ENCODE results near the gene KRT83. TPM values are rescaled to one million over a fixed set of nuclear protein-coding genes. Genes with fewer than 3 reads are reported as not detected.

KRT83 gene
- total RNA-seq, 1 experiment from 2014 or later: not detected

- ChIA-PET CTCF (interaction anchor here (0.7 to 0.9 kb wide), 3 partner anchors 16 to 204 kb away, joined by 3 to 9 read pairs (median 4); no protein-coding TSS in a partner anchor), POLR2A (ENCODE audit: unreplicated experiment) (no interaction called here)
- H3K36me3 ChIP-seq (ENCODE audit: low read depth): no peaks in the 10 kb centered on the region
- H3K4me3 ChIP-seq: no peak overlapping the region
- TF ChIP-seq CTCF (conservative IDR thresholded peaks at IDR 0.05) (peak; percentile 41; the same call in 1 of the 2 replicates), EZH2 (IDR thresholded peaks at IDR 0.05; ENCODE audit: low read depth) (no peak)
- H3K4me1 ChIP-seq (replicated peaks; ENCODE audit: insufficient read depth): no peaks in the 10 kb centered on the region
- H3F3A ChIP-seq (ENCODE audit: insufficient read depth, low read depth): no peaks in the 10 kb centered on the region
- no peak overlapping the region for H3K4me2 ChIP-seq
- intact Hi-C loops (cut with micrococcal nuclease; ENCODE audit: unreplicated experiment): no loop called here
- no peak overlapping the region for H2AFZ ChIP-seq
- no peaks in the 10 kb centered on the region for H4K20me1 ChIP-seq (ENCODE audit: insufficient read depth)
- no peak for DNase-seq
- H3K27me3 ChIP-seq (ENCODE audit: insufficient read depth, low read depth): no peaks in the 10 kb centered on the region
- no peak overlapping the region for H3K27ac ChIP-seq
- no TSS peak for BruUV-seq (replicated peaks)
- no peaks in the 10 kb centered on the region for H3K9me3 ChIP-seq (ENCODE audit: insufficient read depth, low read depth)
- no peaks in the 10 kb centered on the region for H3K79me2 ChIP-seq (ENCODE audit: low read depth)
- no peaks in the 10 kb centered on the region for H3K9me2 ChIP-seq (ENCODE audit: insufficient read depth)
These were observed 41.0 kb upstream of the KRT83 start for GRCh38 chr12:52362118-52362726.

GRCh38 chr12:52361553-52361952 is 40.4 kb upstream of the KRT83 start:
- Histone ChIP-seq H3K27ac (no peak overlapping the region), H3K4me1 (replicated peaks; ENCODE audit: insufficient read depth) (no peaks in the 10 kb centered on the region), H4K20me1 (ENCODE audit: insufficient read depth) (no peaks in the 10 kb centered on the region), H3K9me3 (ENCODE audit: insufficient read depth, low read depth) (no peaks in the 10 kb centered on the region), H3K9me2 (ENCODE audit: insufficient read depth) (no peaks in the 10 kb centered on the region), H3K79me2 (ENCODE audit: low read depth) (no peaks in the 10 kb centered on the region), H3K4me2 (no peak overlapping the region), H3F3A (ENCODE audit: insufficient read depth, low read depth) (no peaks in the 10 kb centered on the region), H3K4me3 (no peak overlapping the region), H2AFZ (no peak overlapping the region), H3K36me3 (ENCODE audit: low read depth) (no peaks in the 10 kb centered on the region), H3K27me3 (ENCODE audit: insufficient read depth, low read depth) (no peaks in the 10 kb centered on the region)
- intact Hi-C loops (cut with micrococcal nuclease; ENCODE audit: unreplicated experiment): no loop called here
- POLR2A ChIA-PET (ENCODE audit: unreplicated experiment): no interaction called here
- CTCF ChIA-PET: interaction anchor here (0.6 to 0.9 kb wide), 4 partner anchors 15 to 228 kb away, joined by 3 to 9 read pairs (median 4); no protein-coding TSS in a partner anchor
- DNase-seq: no peak
- no peak for TF ChIP-seq EZH2 (IDR thresholded peaks at IDR 0.05; ENCODE audit: low read depth)
- TF ChIP-seq CTCF (conservative IDR thresholded peaks at IDR 0.05): no peak
- BruUV-seq (replicated peaks): no TSS peak

- H3K27ac ChIP-seq: no peak overlapping the region
- H3K4me1 ChIP-seq (replicated peaks; ENCODE audit: insufficient read depth): no peaks in the 10 kb centered on the region
- intact Hi-C loops (cut with micrococcal nuclease; ENCODE audit: unreplicated experiment): no loop called here
- H3K27me3 ChIP-seq (ENCODE audit: insufficient read depth, low read depth): no peaks in the 10 kb centered on the region
- H3K4me3 ChIP-seq: no peak overlapping the region
- no TSS peak for BruUV-seq (replicated peaks)
- no peak for DNase-seq
- POLR2A ChIA-PET (ENCODE audit: unreplicated experiment): interaction anchor here (0.5 to 0.6 kb wide), 3 partner anchors 53 to 129 kb away, joined by 3 to 7 read pairs (median 4); no protein-coding TSS in a partner anchor
- no peak overlapping the region for H3K4me2 ChIP-seq
- no peaks in the 10 kb centered on the region for H3F3A ChIP-seq (ENCODE audit: insufficient read depth, low read depth)
- CTCF ChIA-PET: interaction anchor here (0.6 kb wide), 2 partner anchors 227 to 534 kb away, joined by 4 read pairs; no protein-coding TSS in a partner anchor
- TF ChIP-seq EZH2 (IDR thresholded peaks at IDR 0.05; ENCODE audit: low read depth): no peak
- no peak for TF ChIP-seq CTCF (conservative IDR thresholded peaks at IDR 0.05)
- H3K9me3 ChIP-seq (ENCODE audit: insufficient read depth, low read depth): no peaks in the 10 kb centered on the region
- H4K20me1 ChIP-seq (ENCODE audit: insufficient read depth): no peaks in the 10 kb centered on the region
- no peaks in the 10 kb centered on the region for H3K9me2 ChIP-seq (ENCODE audit: insufficient read depth)
- no peaks in the 10 kb centered on the region for H3K79me2 ChIP-seq (ENCODE audit: low read depth)
- H3K36me3 ChIP-seq (ENCODE audit: low read depth): no peaks in the 10 kb centered on the region
- no peak overlapping the region for H2AFZ ChIP-seq
These were observed 39.6 kb upstream of the KRT83 start for GRCh38 chr12:52360663-52361271.

Measured in PC-9 (cell line).